Fibroblast of lung (primary cell): Measurements from ENCODE around the gene EPHB2.

ENCODE experiments used
- CTCF ChIP-seq, 2 donors: IDR thresholded peaks in 1 of 2; conservative IDR thresholded peaks in 1 of 2; 1 replicate in 1 of 2; 2 replicates in 1 of 2; pipeline ENCODE4 v1.5.1; 2011 to 2012; ENCODE audit warnings: low read length in 2 of 2, control low read depth in 1 of 2, inconsistent platforms in 1 of 2, low read depth in 1 of 2, mild to moderate bottlenecking in 1 of 2
- EZH2 ChIP-seq: IDR thresholded peaks from 2 replicates; pipeline ENCODE4 v1.5.1; 2012; ENCODE audit warnings: low read length, control low read depth, mild to moderate bottlenecking; ENCODE audit errors: missing control alignments

GRCh38 chr1:22727873-22728272 is 17.2 kb downstream of the EPHB2 start:
- TF ChIP-seq CTCF (conservative IDR thresholded peaks at IDR 0.05 in 1 of 2, IDR thresholded peaks at IDR 0.05 in 1 of 2; ENCODE audit: low read depth in 1 of 2, low read length in 2 of 2) (no peak), EZH2 (no peak)
